ENCODE data around the gene TNIP2. TPM values are rescaled to one million over a fixed set of nuclear protein-coding genes. Genes with fewer than 3 reads are reported as not detected.
A peak's percentile ranks its signal among the peaks of the same experiment; 100 is the strongest.
"Not testable (repeated sequence)": the region's sequence is repeated elsewhere in the genome, so short reads cannot be mapped to it uniquely, and the experiment has no call there.

TNIP2 gene
- total and polyA plus RNA-seq, 5 donors from 2014 or later: 43.9 to 87.7 (median 52.3) TPM

GRCh38 chr4:2732526-2732925, 23.6 kb downstream of the TNIP2 start:
- H3K27me3 ChIP-seq (ENCODE audit: control insufficient read depth, insufficient read depth, low read length): no peaks in the 10 kb centered on the region
- peak overlapping the region in 1 of 3 donors; percentile 21 for H3K27ac Mint-ChIP-seq

GRCh38 chr4:2731907-2732317, 24.2 kb downstream of the TNIP2 start:
- peaks cover 27% of the 10 kb centered on the region for H3K36me3 Mint-ChIP-seq
- no peaks in the 10 kb centered on the region for H3K27me3 Mint-ChIP-seq
- H3K27ac ChIP-seq (ENCODE audit: insufficient read depth, low read length, poor library complexity, severe bottlenecking): no peak overlapping the region
- H3K27ac Mint-ChIP-seq: peak overlapping the region in 2 of 3 donors; percentile 21 to 65
- H3K9me3 ChIP-seq (ENCODE audit: control insufficient read depth in 2 of 2, low read length in 2 of 2): peaks cover 3 to 12% of the 10 kb centered on the region in 2 experiments
- H3K27me3 ChIP-seq (ENCODE audit: control insufficient read depth, insufficient read depth, low read length): no peaks in the 10 kb centered on the region
- peaks cover 0 to 10% (median 6%) of the 10 kb centered on the region in 7 donors for H3K9me3 Mint-ChIP-seq
- ATAC-seq (ENCODE audit: low read depth in 2 of 2) (no peak), DNase-seq (no peak)
- H3K4me1 ChIP-seq (ENCODE audit: control insufficient read depth, insufficient read depth, low read length, poor library complexity, severe bottlenecking): no peaks in the 10 kb centered on the region
- no peak overlapping the region for H3K4me3 ChIP-seq (ENCODE audit: low read depth, low read length)
- no peak overlapping the region for H3K4me3 Mint-ChIP-seq
- peaks cover 34% of the 10 kb centered on the region for H3K36me3 ChIP-seq (ENCODE audit: control insufficient read depth, insufficient read depth, low read length)
- H3K4me1 Mint-ChIP-seq: peaks cover 3 to 15% (median 9%) of the 10 kb centered on the region in 4 donors

More at GRCh38 chr4:2732526-2732925, 23.6 kb downstream of the TNIP2 start:
- Histone ChIP-seq H3K27ac (ENCODE audit: insufficient read depth, low read length, poor library complexity, severe bottlenecking) (no peak overlapping the region), H3K9me3 (ENCODE audit: control insufficient read depth in 2 of 2, low read length in 2 of 2) (peaks cover 3 to 12% of the 10 kb centered on the region in 2 experiments), H3K4me3 (ENCODE audit: low read depth, low read length) (no peak overlapping the region), H3K36me3 (ENCODE audit: control insufficient read depth, insufficient read depth, low read length) (peaks cover 34% of the 10 kb centered on the region), H3K4me1 (ENCODE audit: control insufficient read depth, insufficient read depth, low read length, poor library complexity, severe bottlenecking) (no peaks in the 10 kb centered on the region)
- no peak for ATAC-seq (ENCODE audit: low read depth in 2 of 2)
- H3K9me3 Mint-ChIP-seq: peaks cover 0 to 10% (median 6%) of the 10 kb centered on the region in 7 donors
- no peaks in the 10 kb centered on the region for H3K27me3 Mint-ChIP-seq
- no peak overlapping the region for H3K4me3 Mint-ChIP-seq
- peaks cover 27% of the 10 kb centered on the region for H3K36me3 Mint-ChIP-seq
- DNase-seq: no peak
- peaks cover 3 to 15% (median 9%) of the 10 kb centered on the region in 4 donors for H3K4me1 Mint-ChIP-seq

- H3K27ac Mint-ChIP-seq: peak overlapping the region in 2 of 3 donors; percentile 38 to 56
- ATAC-seq (ENCODE audit: low read depth in 2 of 2) (no peak), DNase-seq (no peak)
- H3K9me3 ChIP-seq (ENCODE audit: control insufficient read depth in 2 of 2, low read length in 2 of 2): no peaks in the 10 kb centered on the region
- peaks cover 31% of the 10 kb centered on the region for H3K36me3 ChIP-seq (ENCODE audit: control insufficient read depth, insufficient read depth, low read length)
- H3K27me3 Mint-ChIP-seq: no peaks in the 10 kb centered on the region
- no peak overlapping the region for H3K27ac ChIP-seq (ENCODE audit: insufficient read depth, low read length, poor library complexity, severe bottlenecking)
- H3K9me3 Mint-ChIP-seq: peaks cover 0 to 4% (median 0%) of the 10 kb centered on the region in 7 donors
- H3K4me1 ChIP-seq (ENCODE audit: control insufficient read depth, insufficient read depth, low read length, poor library complexity, severe bottlenecking): peaks cover 2% of the 10 kb centered on the region
- no peak overlapping the region for H3K4me3 Mint-ChIP-seq
- H3K4me1 Mint-ChIP-seq: peaks cover 1 to 8% (median 3%) of the 10 kb centered on the region in 4 donors
- no peaks in the 10 kb centered on the region for H3K27me3 ChIP-seq (ENCODE audit: control insufficient read depth, insufficient read depth, low read length)
- H3K36me3 Mint-ChIP-seq: peaks cover 15% of the 10 kb centered on the region
- no peak overlapping the region for H3K4me3 ChIP-seq (ENCODE audit: low read depth, low read length)
Measured at GRCh38 chr4:2729533-2729875, 26.6 kb downstream of the TNIP2 start.

GRCh38 chr4:2728806-2729532, 27.2 kb downstream of the TNIP2 start:
- DNase-seq (no peak), ATAC-seq (ENCODE audit: low read depth in 2 of 2) (no peak)
- no peaks in the 10 kb centered on the region for H3K27me3 ChIP-seq (ENCODE audit: control insufficient read depth, insufficient read depth, low read length)
- Mint-ChIP-seq H3K4me1 (peaks cover 6 to 13% (median 7%) of the 10 kb centered on the region in 4 donors), H3K4me3 (no peak overlapping the region), H3K27ac (peak overlapping the region in 2 of 3 donors; percentile 25 to 38), H3K9me3 (peaks cover 0 to 1% (median 0%) of the 10 kb centered on the region in 7 donors), H3K36me3 (peaks cover 12% of the 10 kb centered on the region), H3K27me3 (no peaks in the 10 kb centered on the region)
- H3K4me3 ChIP-seq (ENCODE audit: low read depth, low read length): no peak overlapping the region
- H3K9me3 ChIP-seq (ENCODE audit: control insufficient read depth in 2 of 2, low read length in 2 of 2): no peaks in the 10 kb centered on the region
- H3K36me3 ChIP-seq (ENCODE audit: control insufficient read depth, insufficient read depth, low read length): peaks cover 31% of the 10 kb centered on the region
- H3K27ac ChIP-seq (ENCODE audit: insufficient read depth, low read length, poor library complexity, severe bottlenecking): no peak overlapping the region
- peaks cover 8% of the 10 kb centered on the region for H3K4me1 ChIP-seq (ENCODE audit: control insufficient read depth, insufficient read depth, low read length, poor library complexity, severe bottlenecking)

GRCh38 chr4:2728221-2728620, 27.9 kb downstream of the TNIP2 start:
- ATAC-seq (ENCODE audit: low read depth in 2 of 2) (no peak), DNase-seq (no peak)
- Histone ChIP-seq H3K27ac (ENCODE audit: insufficient read depth, low read length, poor library complexity, severe bottlenecking) (no peak overlapping the region), H3K27me3 (ENCODE audit: control insufficient read depth, insufficient read depth, low read length) (no peaks in the 10 kb centered on the region), H3K9me3 (ENCODE audit: control insufficient read depth in 2 of 2, low read length in 2 of 2) (no peaks in the 10 kb centered on the region), H3K4me3 (ENCODE audit: low read depth, low read length) (no peak overlapping the region), H3K4me1 (ENCODE audit: control insufficient read depth, insufficient read depth, low read length, poor library complexity, severe bottlenecking) (peaks cover 13% of the 10 kb centered on the region), H3K36me3 (ENCODE audit: control insufficient read depth, insufficient read depth, low read length) (peaks cover 25% of the 10 kb centered on the region)
- Mint-ChIP-seq H3K36me3 (peaks cover 12% of the 10 kb centered on the region), H3K4me3 (no peak overlapping the region), H3K27me3 (no peaks in the 10 kb centered on the region), H3K27ac (no peak overlapping the region), H3K4me1 (peaks cover 8 to 17% (median 11%) of the 10 kb centered on the region in 4 donors), H3K9me3 (peaks cover 0 to 1% (median 0%) of the 10 kb centered on the region in 7 donors)

GRCh38 chr4:2726881-2727280, 29.3 kb downstream of the TNIP2 start:
- not testable (repeated sequence) for DNase-seq; H3K4me3 Mint-ChIP-seq; H3K4me3 ChIP-seq (ENCODE audit: low read depth, low read length); H3K9me3 ChIP-seq (ENCODE audit: control insufficient read depth in 2 of 2, low read length in 2 of 2); H3K9me3 Mint-ChIP-seq; H3K36me3 Mint-ChIP-seq; H3K27ac ChIP-seq (ENCODE audit: insufficient read depth, low read length, poor library complexity, severe bottlenecking); H3K27me3 Mint-ChIP-seq; H3K27me3 ChIP-seq (ENCODE audit: control insufficient read depth, insufficient read depth, low read length); H3K27ac Mint-ChIP-seq; ATAC-seq (ENCODE audit: low read depth in 2 of 2)
- H3K36me3 ChIP-seq (ENCODE audit: control insufficient read depth, insufficient read depth, low read length): peaks cover 18% of the 10 kb centered on the region
- H3K4me1 ChIP-seq (ENCODE audit: control insufficient read depth, insufficient read depth, low read length, poor library complexity, severe bottlenecking): peaks cover 13% of the 10 kb centered on the region
- peaks cover 11 to 25% (median 11%) of the 10 kb centered on the region in 4 donors for H3K4me1 Mint-ChIP-seq

GRCh38 chr4:2725380-2725779, 30.8 kb downstream of the TNIP2 start:
- H3K4me1 ChIP-seq (ENCODE audit: control insufficient read depth, insufficient read depth, low read length, poor library complexity, severe bottlenecking): peaks cover 13% of the 10 kb centered on the region
- no peaks in the 10 kb centered on the region for H3K9me3 ChIP-seq (ENCODE audit: control insufficient read depth in 2 of 2, low read length in 2 of 2)
- peaks cover 0 to 2% (median 0%) of the 10 kb centered on the region in 7 donors for H3K9me3 Mint-ChIP-seq
- H3K27ac Mint-ChIP-seq: no peak overlapping the region
- H3K27ac ChIP-seq (ENCODE audit: insufficient read depth, low read length, poor library complexity, severe bottlenecking): no peak overlapping the region
- no peaks in the 10 kb centered on the region for H3K27me3 Mint-ChIP-seq
- H3K4me3 ChIP-seq (ENCODE audit: low read depth, low read length): no peak overlapping the region
- peaks cover 11 to 25% (median 11%) of the 10 kb centered on the region in 4 donors for H3K4me1 Mint-ChIP-seq
- H3K4me3 Mint-ChIP-seq: no peak overlapping the region
- no peaks in the 10 kb centered on the region for H3K27me3 ChIP-seq (ENCODE audit: control insufficient read depth, insufficient read depth, low read length)
- DNase-seq (no peak), ATAC-seq (ENCODE audit: low read depth in 2 of 2) (no peak)
- H3K36me3 ChIP-seq (ENCODE audit: control insufficient read depth, insufficient read depth, low read length): peaks cover 22% of the 10 kb centered on the region
- H3K36me3 Mint-ChIP-seq: peaks cover 13% of the 10 kb centered on the region

GRCh38 chr4:2723751-2724150, 32.4 kb downstream of the TNIP2 start:
- Histone ChIP-seq H3K9me3 (ENCODE audit: control insufficient read depth in 2 of 2, low read length in 2 of 2) (no peaks in the 10 kb centered on the region), H3K4me1 (ENCODE audit: control insufficient read depth, insufficient read depth, low read length, poor library complexity, severe bottlenecking) (peaks cover 13% of the 10 kb centered on the region), H3K4me3 (ENCODE audit: low read depth, low read length) (peak overlapping the region; percentile 40), H3K36me3 (ENCODE audit: control insufficient read depth, insufficient read depth, low read length) (peaks cover 33% of the 10 kb centered on the region), H3K27me3 (ENCODE audit: control insufficient read depth, insufficient read depth, low read length) (no peaks in the 10 kb centered on the region), H3K27ac (ENCODE audit: insufficient read depth, low read length, poor library complexity, severe bottlenecking) (no peak overlapping the region)
- peaks cover 11 to 25% (median 11%) of the 10 kb centered on the region in 4 donors for H3K4me1 Mint-ChIP-seq
- peak overlapping the region in 2 of 3 donors; percentile 37 to 91 for H3K27ac Mint-ChIP-seq
- DNase-seq: no peak
- H3K4me3 Mint-ChIP-seq: peak overlapping the region in 2 of 4 donors; percentile 24 to 57
- peaks cover 21% of the 10 kb centered on the region for H3K36me3 Mint-ChIP-seq
- H3K27me3 Mint-ChIP-seq: no peaks in the 10 kb centered on the region
- peaks cover 0 to 2% (median 0%) of the 10 kb centered on the region in 7 donors for H3K9me3 Mint-ChIP-seq
- no peak for ATAC-seq (ENCODE audit: low read depth in 2 of 2)
